Measurements from ENCODE around the gene DEPDC4. TPM values are rescaled to one million over a fixed set of nuclear protein-coding genes. Genes with fewer than 3 reads are reported as not detected.
"Not testable (repeated sequence)": the region's sequence is repeated elsewhere in the genome, so short reads cannot be mapped to it uniquely, and the experiment has no call there.

DEPDC4 gene
- total RNA-seq, 5 donors from 2014 or later (not counting 1 experiment from before 2014, with no cell fraction given): 0.38 to 0.93 (median 0.61) TPM; not detected in 1

GRCh38 chr12:100266585-100266834 is 369 bp downstream of the DEPDC4 start:
- peak overlapping the region; percentile 94 to 98 for H3K27ac Mint-ChIP-seq
- peak; percentile 79 to 84 (median 80) for ATAC-seq (replicated peaks in 1 of 4)
- peak overlapping the region; percentile 89 for H3K27ac ChIP-seq (ENCODE audit: low read length)
- H3K4me1 ChIP-seq (ENCODE audit: control insufficient read depth in 1 of 2, extremely low read depth in 1 of 2, insufficient read depth in 2 of 2, low read length in 2 of 2): peaks cover 10 to 18% of the 10 kb centered on the region in 2 experiments
- H3K9me3 Mint-ChIP-seq: no peaks in the 10 kb centered on the region
- no peaks in the 10 kb centered on the region for H3K36me3 Mint-ChIP-seq
- ChIA-PET CTCF (interaction anchor here (0.5 to 2.2 kb wide), 6 partner anchors 31 to 1570 kb away, joined by 3 to 11 read pairs (median 3); partner anchors contain the start of genes ACTR6 (in 1 of the 2) and GNPTAB (in 1 of the 2)), POLR2A (interaction anchor here (0.6 to 1.2 kb wide), 5 partner anchors 10 to 1608 kb away, joined by 5 to 12 read pairs (median 7); partner anchors contain the start of genes ACTR6 (in 1 of the 2) and UTP20 (in 1 of the 2))
- peak in 15 of 35 experiments; percentile 79 to 95 (median 92) for DNase-seq
- no peaks in the 10 kb centered on the region for H3K27me3 ChIP-seq (replicated peaks in 1 of 2; ENCODE audit: control insufficient read depth in 2 of 2, extremely low read depth in 1 of 2, insufficient read depth in 2 of 2, low read length in 1 of 2)
- peak overlapping the region; percentile 97 to 99 (median 98) for H3K4me3 Mint-ChIP-seq
- no peaks in the 10 kb centered on the region for H3K27me3 Mint-ChIP-seq
- 0% methylated on average over 2 of the region's 6 CpGs for WGBS (ENCODE audit: insufficient coverage)
- peaks cover 30 to 40% (median 33%) of the 10 kb centered on the region in 3 donors for H3K4me1 Mint-ChIP-seq
- no peaks in the 10 kb centered on the region for H3K36me3 ChIP-seq (ENCODE audit: control insufficient read depth in 2 of 2, extremely low read depth in 1 of 2, insufficient read depth in 1 of 2, low read length in 1 of 2)
- H3K9me3 ChIP-seq: no peaks in the 10 kb centered on the region
- peak overlapping the region; percentile 80 to 93 for H3K4me3 ChIP-seq (ENCODE audit: control insufficient read depth in 1 of 2, extremely low read depth in 1 of 2, low read length in 1 of 2)

GRCh38 chr12:100265732-100266584 is 921 bp downstream of the DEPDC4 start:
- H3K4me3 Mint-ChIP-seq: peak overlapping the region; percentile 97 to 99 (median 98)
- H3K4me1 Mint-ChIP-seq: peaks cover 26 to 36% (median 29%) of the 10 kb centered on the region in 3 donors
- no peak for DNase-seq
- no peaks in the 10 kb centered on the region for H3K27me3 ChIP-seq (replicated peaks in 1 of 2; ENCODE audit: control insufficient read depth in 2 of 2, extremely low read depth in 1 of 2, insufficient read depth in 2 of 2, low read length in 1 of 2)
- H3K36me3 Mint-ChIP-seq: no peaks in the 10 kb centered on the region
- peaks cover 10 to 18% of the 10 kb centered on the region in 2 experiments for H3K4me1 ChIP-seq (ENCODE audit: control insufficient read depth in 1 of 2, extremely low read depth in 1 of 2, insufficient read depth in 2 of 2, low read length in 2 of 2)
- no peak for ATAC-seq (replicated peaks in 1 of 4)
- H3K27me3 Mint-ChIP-seq: no peaks in the 10 kb centered on the region
- no CpG with 5 or more reads among the region's 11 CpGs for WGBS (ENCODE audit: insufficient coverage)
- H3K27ac Mint-ChIP-seq: peak overlapping the region in 1 of 2 donors; percentile 98
- H3K4me3 ChIP-seq (ENCODE audit: control insufficient read depth in 1 of 2, extremely low read depth in 1 of 2, low read length in 1 of 2): peak overlapping the region; percentile 80 to 93
- peak overlapping the region; percentile 89 for H3K27ac ChIP-seq (ENCODE audit: low read length)
- ChIA-PET CTCF (interaction anchor here (0.5 to 2.2 kb wide), 6 partner anchors 31 to 1570 kb away, joined by 3 to 11 read pairs (median 4); partner anchors contain the start of genes ACTR6 (in 1 of the 2) and GNPTAB (in 1 of the 2)), POLR2A (interaction anchor here (0.6 to 1.0 kb wide), 2 partner anchors 65 to 1608 kb away, joined by 5 to 7 read pairs; partner anchors contain the start of gene ACTR6 (in 1 of the 2))
- no peaks in the 10 kb centered on the region for H3K9me3 ChIP-seq
- H3K36me3 ChIP-seq (ENCODE audit: control insufficient read depth in 2 of 2, extremely low read depth in 1 of 2, insufficient read depth in 1 of 2, low read length in 1 of 2): no peaks in the 10 kb centered on the region
- H3K9me3 Mint-ChIP-seq: no peaks in the 10 kb centered on the region

- H3K36me3 ChIP-seq (ENCODE audit: control insufficient read depth in 2 of 2, extremely low read depth in 1 of 2, insufficient read depth in 1 of 2, low read length in 1 of 2); DNase-seq; ATAC-seq (replicated peaks in 1 of 4); H3K4me3 ChIP-seq (ENCODE audit: control insufficient read depth in 1 of 2, extremely low read depth in 1 of 2, low read length in 1 of 2); H3K27ac ChIP-seq (ENCODE audit: low read length); H3K36me3 Mint-ChIP-seq; H3K9me3 Mint-ChIP-seq; H3K4me3 Mint-ChIP-seq; H3K9me3 ChIP-seq; POLR2A ChIA-PET; H3K27ac Mint-ChIP-seq; CTCF ChIA-PET; H3K27me3 Mint-ChIP-seq; H3K27me3 ChIP-seq (replicated peaks in 1 of 2; ENCODE audit: control insufficient read depth in 2 of 2, extremely low read depth in 1 of 2, insufficient read depth in 2 of 2, low read length in 1 of 2): not testable (repeated sequence)
- WGBS (ENCODE audit: insufficient coverage): 100% methylated on average over 2 of the region's 5 CpGs
- peaks cover 10 to 18% of the 10 kb centered on the region in 2 experiments for H3K4me1 ChIP-seq (ENCODE audit: control insufficient read depth in 1 of 2, extremely low read depth in 1 of 2, insufficient read depth in 2 of 2, low read length in 2 of 2)
- H3K4me1 Mint-ChIP-seq: peaks cover 21 to 31% (median 22%) of the 10 kb centered on the region in 3 donors
Observed at GRCh38 chr12:100265107-100265506, 1.8 kb downstream of the DEPDC4 start.

GRCh38 chr12:100263131-100263530 is 3.7 kb downstream of the DEPDC4 start:
- ChIA-PET POLR2A (interaction anchor here in 1 of 2 donors (0.6 kb wide), 1 partner anchor 127 kb away, joined by 4 read pairs; no protein-coding TSS in a partner anchor), CTCF (no interaction called here)
- peaks cover 6 to 15% (median 7%) of the 10 kb centered on the region in 3 donors for H3K4me1 Mint-ChIP-seq
- H3K27ac ChIP-seq (ENCODE audit: low read length): no peak overlapping the region
- H3K36me3 Mint-ChIP-seq: no peaks in the 10 kb centered on the region
- 100% methylated on average over 4 of the region's 5 CpGs for WGBS (ENCODE audit: insufficient coverage)
- no peaks in the 10 kb centered on the region for H3K9me3 Mint-ChIP-seq
- H3K4me3 ChIP-seq (ENCODE audit: control insufficient read depth in 1 of 2, extremely low read depth in 1 of 2, low read length in 1 of 2): no peak overlapping the region
- peaks cover 5 to 6% of the 10 kb centered on the region in 2 experiments for H3K4me1 ChIP-seq (ENCODE audit: control insufficient read depth in 1 of 2, extremely low read depth in 1 of 2, insufficient read depth in 2 of 2, low read length in 2 of 2)
- H3K9me3 ChIP-seq: no peaks in the 10 kb centered on the region
- H3K36me3 ChIP-seq (ENCODE audit: control insufficient read depth in 2 of 2, extremely low read depth in 1 of 2, insufficient read depth in 1 of 2, low read length in 1 of 2): no peaks in the 10 kb centered on the region
- no peaks in the 10 kb centered on the region for H3K27me3 Mint-ChIP-seq
- no peak overlapping the region for H3K4me3 Mint-ChIP-seq
- H3K27ac Mint-ChIP-seq: no peak overlapping the region
- ATAC-seq (replicated peaks in 1 of 4): no peak
- no peaks in the 10 kb centered on the region for H3K27me3 ChIP-seq (replicated peaks in 1 of 2; ENCODE audit: control insufficient read depth in 2 of 2, extremely low read depth in 1 of 2, insufficient read depth in 2 of 2, low read length in 1 of 2)
- no peak for DNase-seq

GRCh38 chr12:100258127-100258526 is 8.8 kb downstream of the DEPDC4 start:
- Histone ChIP-seq H3K36me3 (ENCODE audit: control insufficient read depth in 2 of 2, extremely low read depth in 1 of 2, insufficient read depth in 1 of 2, low read length in 1 of 2) (no peaks in the 10 kb centered on the region), H3K4me3 (ENCODE audit: control insufficient read depth in 1 of 2, extremely low read depth in 1 of 2, low read length in 1 of 2) (no peak overlapping the region), H3K4me1 (ENCODE audit: control insufficient read depth in 1 of 2, extremely low read depth in 1 of 2, insufficient read depth in 2 of 2, low read length in 2 of 2) (no peaks in the 10 kb centered on the region), H3K27ac (ENCODE audit: low read length) (no peak overlapping the region), H3K9me3 (no peaks in the 10 kb centered on the region), H3K27me3 (replicated peaks in 1 of 2; ENCODE audit: control insufficient read depth in 2 of 2, extremely low read depth in 1 of 2, insufficient read depth in 2 of 2, low read length in 1 of 2) (no peaks in the 10 kb centered on the region)
- no peak for DNase-seq
- WGBS (ENCODE audit: insufficient coverage): no CpG with 5 or more reads among the region's 1 CpG
- Mint-ChIP-seq H3K36me3 (no peaks in the 10 kb centered on the region), H3K4me1 (peaks cover 3 to 6% (median 5%) of the 10 kb centered on the region in 3 donors), H3K9me3 (no peaks in the 10 kb centered on the region), H3K27ac (no peak overlapping the region), H3K4me3 (no peak overlapping the region), H3K27me3 (no peaks in the 10 kb centered on the region)
- ATAC-seq (replicated peaks in 1 of 4): no peak
- POLR2A ChIA-PET: interaction anchor here in 1 of 2 donors (0.6 kb wide), 1 partner anchor 222 kb away, joined by 3 read pairs; no protein-coding TSS in a partner anchor
- CTCF ChIA-PET: no interaction called here

GRCh38 chr12:100254876-100255275 is 12.0 kb downstream of the DEPDC4 start:
- Histone ChIP-seq H3K27me3 (replicated peaks in 1 of 2; ENCODE audit: control insufficient read depth in 2 of 2, extremely low read depth in 1 of 2, insufficient read depth in 2 of 2, low read length in 1 of 2) (no peaks in the 10 kb centered on the region), H3K36me3 (ENCODE audit: control insufficient read depth in 2 of 2, extremely low read depth in 1 of 2, insufficient read depth in 1 of 2, low read length in 1 of 2) (no peaks in the 10 kb centered on the region), H3K9me3 (no peaks in the 10 kb centered on the region), H3K4me1 (ENCODE audit: control insufficient read depth in 1 of 2, extremely low read depth in 1 of 2, insufficient read depth in 2 of 2, low read length in 2 of 2) (no peaks in the 10 kb centered on the region), H3K4me3 (ENCODE audit: control insufficient read depth in 1 of 2, extremely low read depth in 1 of 2, low read length in 1 of 2) (no peak overlapping the region), H3K27ac (ENCODE audit: low read length) (no peak overlapping the region)
- Mint-ChIP-seq H3K27me3 (no peaks in the 10 kb centered on the region), H3K36me3 (no peaks in the 10 kb centered on the region), H3K27ac (no peak overlapping the region), H3K9me3 (no peaks in the 10 kb centered on the region), H3K4me1 (peaks cover 3 to 6% (median 5%) of the 10 kb centered on the region in 3 donors), H3K4me3 (no peak overlapping the region)
- ATAC-seq (replicated peaks in 1 of 4) (no peak), DNase-seq (no peak)
- CTCF ChIA-PET: no interaction called here
- POLR2A ChIA-PET: no interaction called here
- 100% methylated on average over 1 of the region's 1 CpG for WGBS (ENCODE audit: insufficient coverage)

Data from T-cell (primary cell).